ENCODE measurements around the gene C1QTNF8. TPM values are rescaled to one million over a fixed set of nuclear protein-coding genes. Genes with fewer than 3 reads are reported as not detected.

The C1QTNF8 gene
- total and polyA plus RNA-seq, 2 of the 13 experiments (the other 11 are each of a cell fraction or from before 2014, with no cell fraction given) = 0.09 TPM; not detected in 1

DNA sequence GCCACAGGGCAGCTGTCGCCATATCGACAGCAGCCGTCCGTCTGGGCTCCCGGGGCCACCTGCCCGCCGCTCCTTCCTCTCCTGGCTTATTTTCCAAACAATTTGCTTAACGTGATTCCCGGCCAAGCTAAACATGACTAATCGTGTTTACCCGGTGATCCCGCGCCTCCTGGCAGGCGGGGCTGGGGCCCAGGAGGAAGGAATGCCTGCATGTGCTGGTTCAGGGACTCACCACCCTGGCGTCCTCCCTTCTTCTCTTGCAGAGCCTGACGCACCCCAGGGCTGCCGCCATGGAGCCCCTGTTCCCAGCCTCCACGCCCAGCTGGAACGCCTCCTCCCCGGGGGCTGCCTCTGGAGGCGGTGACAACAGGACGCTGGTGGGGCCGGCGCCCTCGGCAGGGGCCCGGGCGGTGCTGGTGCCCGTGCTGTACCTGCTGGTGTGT is 17.4 kb downstream of the C1QTNF8 start (continued):
- 0 out of 2 replicates have a peak, but pooled peaks have one; percentile 42 for TF ChIP-seq SATB2 (CRISPR knock-in tag; IDR thresholded peaks at IDR 0.05)
- peak; percentile 87 for TF ChIP-seq MEF2D (CRISPR knock-in tag; IDR thresholded peaks at IDR 0.05)
- peak; percentile 87 for TF ChIP-seq RXRA (CRISPR knock-in tag; IDR thresholded peaks at IDR 0.05)
- TF ChIP-seq, protein P1, sequence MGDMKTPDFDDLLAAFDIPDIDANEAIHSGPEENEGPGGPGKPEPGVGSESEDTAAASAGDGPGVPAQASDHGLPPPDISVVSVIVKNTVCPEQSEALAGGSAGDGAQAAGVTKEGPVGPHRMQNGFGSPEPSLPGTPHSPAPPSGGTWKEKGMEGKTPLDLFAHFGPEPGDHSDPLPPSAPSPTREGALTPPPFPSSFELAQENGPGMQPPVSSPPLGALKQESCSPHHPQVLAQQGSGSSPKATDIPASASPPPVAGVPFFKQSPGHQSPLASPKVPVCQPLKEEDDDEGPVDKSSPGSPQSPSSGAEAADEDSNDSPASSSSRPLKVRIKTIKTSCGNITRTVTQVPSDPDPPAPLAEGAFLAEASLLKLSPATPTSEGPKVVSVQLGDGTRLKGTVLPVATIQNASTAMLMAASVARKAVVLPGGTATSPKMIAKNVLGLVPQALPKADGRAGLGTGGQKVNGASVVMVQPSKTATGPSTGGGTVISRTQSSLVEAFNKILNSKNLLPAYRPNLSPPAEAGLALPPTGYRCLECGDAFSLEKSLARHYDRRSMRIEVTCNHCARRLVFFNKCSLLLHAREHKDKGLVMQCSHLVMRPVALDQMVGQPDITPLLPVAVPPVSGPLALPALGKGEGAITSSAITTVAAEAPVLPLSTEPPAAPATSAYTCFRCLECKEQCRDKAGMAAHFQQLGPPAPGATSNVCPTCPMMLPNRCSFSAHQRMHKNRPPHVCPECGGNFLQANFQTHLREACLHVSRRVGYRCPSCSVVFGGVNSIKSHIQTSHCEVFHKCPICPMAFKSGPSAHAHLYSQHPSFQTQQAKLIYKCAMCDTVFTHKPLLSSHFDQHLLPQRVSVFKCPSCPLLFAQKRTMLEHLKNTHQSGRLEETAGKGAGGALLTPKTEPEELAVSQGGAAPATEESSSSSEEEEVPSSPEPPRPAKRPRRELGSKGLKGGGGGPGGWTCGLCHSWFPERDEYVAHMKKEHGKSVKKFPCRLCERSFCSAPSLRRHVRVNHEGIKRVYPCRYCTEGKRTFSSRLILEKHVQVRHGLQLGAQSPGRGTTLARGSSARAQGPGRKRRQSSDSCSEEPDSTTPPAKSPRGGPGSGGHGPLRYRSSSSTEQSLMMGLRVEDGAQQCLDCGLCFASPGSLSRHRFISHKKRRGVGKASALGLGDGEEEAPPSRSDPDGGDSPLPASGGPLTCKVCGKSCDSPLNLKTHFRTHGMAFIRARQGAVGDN (CRISPR knock-in tag; IDR thresholded peaks at IDR 0.05) = peak; percentile 98
- peak; percentile 96 for TF ChIP-seq PITX1 (CRISPR knock-in tag; IDR thresholded peaks at IDR 0.05)
- TF ChIP-seq ZSCAN29 (CRISPR knock-in tag; conservative IDR thresholded peaks at IDR 0.05) = no peak
- TF ChIP-seq ZNF224 (CRISPR knock-in tag; IDR thresholded peaks at IDR 0.05) = peak; percentile 80
- TF ChIP-seq, protein P2, sequence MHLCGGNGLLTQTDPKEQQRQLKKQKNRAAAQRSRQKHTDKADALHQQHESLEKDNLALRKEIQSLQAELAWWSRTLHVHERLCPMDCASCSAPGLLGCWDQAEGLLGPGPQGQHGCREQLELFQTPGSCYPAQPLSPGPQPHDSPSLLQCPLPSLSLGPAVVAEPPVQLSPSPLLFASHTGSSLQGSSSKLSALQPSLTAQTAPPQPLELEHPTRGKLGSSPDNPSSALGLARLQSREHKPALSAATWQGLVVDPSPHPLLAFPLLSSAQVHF (CRISPR knock-in tag; IDR thresholded peaks at IDR 0.05) = peak; percentile 49; the same call in 1 of the 2 replicates
- TF ChIP-seq, protein P3, sequence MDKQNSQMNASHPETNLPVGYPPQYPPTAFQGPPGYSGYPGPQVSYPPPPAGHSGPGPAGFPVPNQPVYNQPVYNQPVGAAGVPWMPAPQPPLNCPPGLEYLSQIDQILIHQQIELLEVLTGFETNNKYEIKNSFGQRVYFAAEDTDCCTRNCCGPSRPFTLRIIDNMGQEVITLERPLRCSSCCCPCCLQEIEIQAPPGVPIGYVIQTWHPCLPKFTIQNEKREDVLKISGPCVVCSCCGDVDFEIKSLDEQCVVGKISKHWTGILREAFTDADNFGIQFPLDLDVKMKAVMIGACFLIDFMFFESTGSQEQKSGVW (CRISPR knock-in tag; IDR thresholded peaks at IDR 0.05; ENCODE audit: borderline replicate concordance) = no peak; the same call in 1 of the 2 replicates
- peak; percentile 79; the same call in 1 of the 2 replicates for TF ChIP-seq HOXA3 (CRISPR knock-in tag; IDR thresholded peaks at IDR 0.05)
- no peak for TF ChIP-seq NONO (IDR thresholded peaks at IDR 0.05)
- TF ChIP-seq NONO (CRISPR knock-in tag; conservative IDR thresholded peaks at IDR 0.05) = peak; percentile 56
- TF ChIP-seq CREB1 (IDR thresholded peaks at IDR 0.05) = no peak
- no peak for TF ChIP-seq CREB1 (CRISPR knock-in tag; IDR thresholded peaks at IDR 0.05)
- peak; percentile 47; the same call in 1 of the 2 replicates for TF ChIP-seq ZNF292 (CRISPR knock-in tag; IDR thresholded peaks at IDR 0.05; ENCODE audit: borderline replicate concordance, low read depth)
- TF ChIP-seq, protein P4, sequence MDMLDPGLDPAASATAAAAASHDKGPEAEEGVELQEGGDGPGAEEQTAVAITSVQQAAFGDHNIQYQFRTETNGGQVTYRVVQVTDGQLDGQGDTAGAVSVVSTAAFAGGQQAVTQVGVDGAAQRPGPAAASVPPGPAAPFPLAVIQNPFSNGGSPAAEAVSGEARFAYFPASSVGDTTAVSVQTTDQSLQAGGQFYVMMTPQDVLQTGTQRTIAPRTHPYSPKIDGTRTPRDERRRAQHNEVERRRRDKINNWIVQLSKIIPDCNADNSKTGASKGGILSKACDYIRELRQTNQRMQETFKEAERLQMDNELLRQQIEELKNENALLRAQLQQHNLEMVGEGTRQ (IDR thresholded peaks at IDR 0.05; ENCODE audit: low read depth, low read length) = no peak
- TF ChIP-seq, protein P4 (CRISPR knock-in tag; IDR thresholded peaks at IDR 0.05; ENCODE audit: borderline replicate concordance) = peak; percentile 24; the same call in 1 of the 2 replicates
- TF ChIP-seq, protein P5, sequence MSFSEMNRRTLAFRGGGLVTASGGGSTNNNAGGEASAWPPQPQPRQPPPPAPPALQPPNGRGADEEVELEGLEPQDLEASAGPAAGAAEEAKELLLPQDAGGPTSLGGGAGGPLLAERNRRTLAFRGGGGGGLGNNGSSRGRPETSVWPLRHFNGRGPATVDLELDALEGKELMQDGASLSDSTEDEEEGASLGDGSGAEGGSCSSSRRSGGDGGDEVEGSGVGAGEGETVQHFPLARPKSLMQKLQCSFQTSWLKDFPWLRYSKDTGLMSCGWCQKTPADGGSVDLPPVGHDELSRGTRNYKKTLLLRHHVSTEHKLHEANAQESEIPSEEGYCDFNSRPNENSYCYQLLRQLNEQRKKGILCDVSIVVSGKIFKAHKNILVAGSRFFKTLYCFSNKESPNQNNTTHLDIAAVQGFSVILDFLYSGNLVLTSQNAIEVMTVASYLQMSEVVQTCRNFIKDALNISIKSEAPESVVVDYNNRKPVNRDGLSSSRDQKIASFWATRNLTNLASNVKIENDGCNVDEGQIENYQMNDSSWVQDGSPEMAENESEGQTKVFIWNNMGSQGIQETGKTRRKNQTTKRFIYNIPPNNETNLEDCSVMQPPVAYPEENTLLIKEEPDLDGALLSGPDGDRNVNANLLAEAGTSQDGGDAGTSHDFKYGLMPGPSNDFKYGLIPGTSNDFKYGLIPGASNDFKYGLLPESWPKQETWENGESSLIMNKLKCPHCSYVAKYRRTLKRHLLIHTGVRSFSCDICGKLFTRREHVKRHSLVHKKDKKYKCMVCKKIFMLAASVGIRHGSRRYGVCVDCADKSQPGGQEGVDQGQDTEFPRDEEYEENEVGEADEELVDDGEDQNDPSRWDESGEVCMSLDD (CRISPR knock-in tag; IDR thresholded peaks at IDR 0.05; ENCODE audit: borderline replicate concordance) = peak; percentile 72; the same call in 1 of the 2 replicates
- peak; percentile 92 for TF ChIP-seq JUNB (CRISPR knock-in tag; IDR thresholded peaks at IDR 0.05; ENCODE audit: borderline replicate concordance)
- TF ChIP-seq ZNF124 (CRISPR knock-in tag; IDR thresholded peaks at IDR 0.05) = peak; percentile 56
